ENCODE results near the gene TEX48. TPM values are rescaled to one million over a fixed set of nuclear protein-coding genes. Genes with fewer than 3 reads are reported as not detected.

The TEX48 gene
- total and polyA plus RNA-seq, 11 donors = not detected

GRCh38 chr9:114643896-114644295 is 38.1 kb downstream of the TEX48 start:
- 87 to 97% (median 92%) methylated on average over 5 of the region's 5 CpGs for WGBS, 4 donors
- no peak for ATAC-seq
- no peak for TF ChIP-seq CTCF (IDR thresholded peaks at IDR 0.05)
- TF ChIP-seq POLR2A (IDR thresholded peaks at IDR 0.05) = no peak
- DNase-seq = no peak
- H3K9me3 ChIP-seq = peaks cover 0 to 15% (median 0%) of the 10 kb centered on the region in 12 donors
- H3K36me3 ChIP-seq = peaks cover 0 to 63% (median 39%) of the 10 kb centered on the region in 9 donors
- no peak overlapping the region for H3K4me3 ChIP-seq
- intact Hi-C loops (cut with DNase I) = no loop called here
- H3K27me3 ChIP-seq = no peaks in the 10 kb centered on the region
- peaks cover 0 to 10% (median 0%) of the 10 kb centered on the region in 12 donors for H3K4me1 ChIP-seq
- H3K27ac ChIP-seq = no peak overlapping the region

- Histone ChIP-seq H3K27ac (no peak overlapping the region), H3K9me3 (peaks cover 0 to 15% (median 0%) of the 10 kb centered on the region in 12 donors), H3K4me1 (peaks cover 0 to 10% (median 0%) of the 10 kb centered on the region in 12 donors), H3K4me3 (no peak overlapping the region), H3K36me3 (peaks cover 0 to 72% (median 48%) of the 10 kb centered on the region in 9 donors), H3K27me3 (no peaks in the 10 kb centered on the region)
- intact Hi-C loops (cut with DNase I) = no loop called here
- TF ChIP-seq POLR2A (IDR thresholded peaks at IDR 0.05) (no peak), CTCF (IDR thresholded peaks at IDR 0.05) (no peak)
- DNase-seq (no peak), ATAC-seq (no peak)
- 80 to 89% (median 87%) methylated on average over 8 of the region's 8 CpGs for WGBS, 4 donors
These were observed 39.0 kb downstream of the TEX48 start for GRCh38 chr9:114643001-114643400.

GRCh38 chr9:114641967-114642366 is 40.0 kb downstream of the TEX48 start:
- H3K27ac ChIP-seq = no peak overlapping the region
- TF ChIP-seq CTCF (IDR thresholded peaks at IDR 0.05) = no peak
- no peak for TF ChIP-seq POLR2A (IDR thresholded peaks at IDR 0.05)
- no peak for DNase-seq
- no peaks in the 10 kb centered on the region for H3K27me3 ChIP-seq
- no peak for ATAC-seq
- H3K4me3 ChIP-seq = no peak overlapping the region
- intact Hi-C loops (cut with DNase I) = no loop called here
- H3K36me3 ChIP-seq = peaks cover 0 to 82% (median 53%) of the 10 kb centered on the region in 9 donors
- WGBS, 4 donors = 75 to 89% (median 83%) methylated on average over 1 of the region's 1 CpG
- H3K4me1 ChIP-seq = peaks cover 0 to 10% (median 0%) of the 10 kb centered on the region in 12 donors
- H3K9me3 ChIP-seq = peaks cover 0 to 4% (median 0%) of the 10 kb centered on the region in 12 donors

- no peak overlapping the region for H3K27ac ChIP-seq
- H3K27me3 ChIP-seq = no peaks in the 10 kb centered on the region
- TF ChIP-seq CTCF (IDR thresholded peaks at IDR 0.05) (no peak), POLR2A (IDR thresholded peaks at IDR 0.05) (no peak)
- ATAC-seq (no peak), DNase-seq (no peak)
- peaks cover 0 to 92% (median 44%) of the 10 kb centered on the region in 9 donors for H3K36me3 ChIP-seq
- intact Hi-C loops (cut with DNase I) = no loop called here
- 91 to 95% (median 94%) methylated on average over 7 to 8 of the region's 8 CpGs for WGBS, 4 donors
- no peaks in the 10 kb centered on the region for H3K9me3 ChIP-seq
- peaks cover 0 to 10% (median 0%) of the 10 kb centered on the region in 12 donors for H3K4me1 ChIP-seq
- no peak overlapping the region for H3K4me3 ChIP-seq
These were observed 43.6 kb downstream of the TEX48 start for GRCh38 chr9:114638404-114638803.
